Central memory CD8-positive, alpha-beta T cell (primary cell): ENCODE data around the gene GRID1.

Experiments
- ATAC-seq: fragments of 150-1000 bp; cut with Tn5 transposase; replicated peaks from 2 replicates; pipeline ENCODE4 v1.10.0; 2022; ENCODE audit warnings: mild to moderate bottlenecking, moderate FRiP score, moderate number of reproducible peaks; ENCODE audit not compliant: poor library complexity, severe bottlenecking; ENCODE audit errors: extremely low read depth
- DNase-seq, 2 donors: peaks; one replicate each; pipeline ENCODE4 v3.0.0; 2021; ENCODE audit warnings: low spot score in 2 of 2
- H3K27ac Mint-ChIP-seq: one replicate; pipeline ENCODE4 v1.8.0; 2022; ENCODE audit warnings: low read depth, mild to moderate bottlenecking, moderate library complexity, mixed read lengths
- H3K27me3 Mint-ChIP-seq: one replicate; pipeline ENCODE4 v1.8.0; 2022; ENCODE audit warnings: mixed read lengths
- H3K36me3 Mint-ChIP-seq: one replicate; pipeline ENCODE4 v1.8.0; 2022; ENCODE audit warnings: mild to moderate bottlenecking, moderate library complexity, mixed read lengths; ENCODE audit not compliant: insufficient read depth
- H3K4me1 Mint-ChIP-seq: one replicate; pipeline ENCODE4 v1.8.0; 2022; ENCODE audit warnings: mixed read lengths
- H3K4me3 Mint-ChIP-seq: one replicate; pipeline ENCODE4 v1.8.0; 2022; ENCODE audit warnings: mild to moderate bottlenecking, moderate library complexity, mixed read lengths
- H3K9me3 Mint-ChIP-seq: one replicate; pipeline ENCODE4 v1.8.0; 2022; ENCODE audit warnings: mixed read lengths

GRID1 gene

DNA sequence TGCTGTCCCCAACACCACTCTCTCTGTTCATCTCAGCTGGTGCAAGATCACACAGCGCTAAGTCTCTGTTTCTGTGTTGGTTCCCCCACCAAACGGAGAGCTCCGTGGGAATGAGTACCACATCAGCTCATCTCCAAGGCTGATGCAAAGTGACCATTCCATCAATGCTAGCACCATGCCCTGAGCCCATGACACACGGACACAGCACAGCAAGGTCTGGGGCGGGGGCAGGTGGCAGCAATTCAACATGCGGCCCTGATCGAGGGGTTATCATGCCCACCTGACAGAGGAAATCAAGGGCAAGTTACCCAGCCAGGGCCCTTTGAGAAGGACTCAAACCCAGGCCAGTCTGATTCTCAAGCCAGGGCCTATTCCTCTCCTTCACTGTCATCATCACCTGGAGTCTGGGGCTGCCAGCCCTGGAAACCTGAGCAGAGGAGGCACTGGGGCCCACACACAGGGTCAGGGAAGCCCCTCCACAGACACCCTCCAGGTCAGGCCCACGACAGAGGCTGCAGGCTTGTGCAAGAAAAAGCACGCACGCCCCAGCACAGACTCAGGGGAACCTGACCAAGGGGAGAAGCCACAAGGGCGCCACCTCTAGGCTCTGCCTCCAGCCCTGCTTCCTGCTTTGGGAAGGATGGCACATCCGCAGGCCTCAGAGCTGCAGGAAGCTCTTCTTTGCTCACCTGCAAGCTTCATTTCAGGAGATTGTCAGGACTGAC lies 74.8 kb downstream of the GRID1 start:
- no peaks in the 10 kb centered on the region for H3K9me3 Mint-ChIP-seq
- no peaks in the 10 kb centered on the region for H3K36me3 Mint-ChIP-seq
- H3K27ac Mint-ChIP-seq = no peak overlapping the region
- peaks cover 21% of the 10 kb centered on the region for H3K27me3 Mint-ChIP-seq
- H3K4me3 Mint-ChIP-seq = no peak overlapping the region
- ATAC-seq (no peak), DNase-seq (no peak)
- H3K4me1 Mint-ChIP-seq = no peaks in the 10 kb centered on the region

DNA sequence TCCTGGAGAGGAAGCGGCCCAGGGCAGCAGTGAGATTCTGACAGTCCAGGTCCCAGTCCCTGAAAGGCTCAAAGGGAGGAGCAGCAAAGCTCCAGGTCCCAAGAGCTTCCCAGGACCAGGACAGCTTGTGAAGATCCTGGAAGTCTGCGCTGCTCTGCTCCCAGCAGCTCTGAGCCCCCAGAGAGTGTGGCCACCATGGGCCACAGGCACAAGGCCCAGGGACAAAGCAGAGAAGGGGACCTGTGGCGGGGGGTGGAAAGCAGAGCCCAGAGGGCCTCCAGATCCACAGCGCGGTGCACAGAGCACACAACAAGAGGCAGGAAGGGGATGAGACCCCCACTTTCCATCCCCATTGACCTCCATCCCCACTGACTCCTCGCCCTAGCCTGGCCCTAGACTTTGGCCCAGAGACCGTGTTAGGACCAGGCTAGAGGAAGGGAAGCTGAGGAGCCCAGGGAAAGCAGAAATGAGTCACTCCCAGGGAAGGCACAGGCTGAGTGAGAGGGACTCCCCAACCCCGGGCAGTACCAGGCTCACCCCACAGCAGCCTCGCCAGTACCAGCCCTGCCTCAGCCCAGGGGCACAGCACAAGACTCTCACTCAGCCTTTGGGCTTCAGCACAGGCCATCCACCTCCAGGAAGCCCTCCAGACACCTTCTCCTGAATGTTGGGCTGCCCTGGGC lies 75.5 kb downstream of the GRID1 start:
- H3K4me1 Mint-ChIP-seq = no peaks in the 10 kb centered on the region
- no peaks in the 10 kb centered on the region for H3K36me3 Mint-ChIP-seq
- DNase-seq (peak in 1 of 2 donors; percentile 9), ATAC-seq (no peak)
- no peak overlapping the region for H3K27ac Mint-ChIP-seq
- H3K27me3 Mint-ChIP-seq = peaks cover 21% of the 10 kb centered on the region
- H3K4me3 Mint-ChIP-seq = no peak overlapping the region
- H3K9me3 Mint-ChIP-seq = no peaks in the 10 kb centered on the region

DNA sequence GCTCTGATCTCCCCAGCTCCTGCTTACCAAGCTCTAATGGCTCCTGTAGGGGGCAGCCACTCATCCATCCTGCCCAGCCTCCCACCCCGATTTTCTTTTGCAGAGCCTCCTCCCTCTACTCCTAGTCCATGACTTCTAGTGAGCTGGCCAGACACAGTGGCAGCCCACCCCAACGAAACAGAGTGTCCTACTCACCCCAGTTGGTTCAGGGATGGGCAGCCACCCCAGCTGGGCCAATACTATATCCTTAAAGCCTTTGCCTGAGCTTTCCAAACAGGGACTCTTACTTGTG lies 77.1 kb downstream of the GRID1 start:
- H3K27me3 Mint-ChIP-seq = peaks cover 19% of the 10 kb centered on the region
- no peaks in the 10 kb centered on the region for H3K9me3 Mint-ChIP-seq
- H3K27ac Mint-ChIP-seq = no peak overlapping the region
- no peaks in the 10 kb centered on the region for H3K4me1 Mint-ChIP-seq
- no peak for DNase-seq
- ATAC-seq = no peak
- H3K4me3 Mint-ChIP-seq = no peak overlapping the region
- H3K36me3 Mint-ChIP-seq = no peaks in the 10 kb centered on the region

GRCh38 chr10:86288695-86289576 lies 77.7 kb downstream of the GRID1 start:
- no peaks in the 10 kb centered on the region for H3K36me3 Mint-ChIP-seq
- DNase-seq (peak in 1 of 2 donors; percentile 2), ATAC-seq (no peak)
- H3K9me3 Mint-ChIP-seq = no peaks in the 10 kb centered on the region
- H3K4me1 Mint-ChIP-seq = no peaks in the 10 kb centered on the region
- no peak overlapping the region for H3K27ac Mint-ChIP-seq
- no peak overlapping the region for H3K4me3 Mint-ChIP-seq
- H3K27me3 Mint-ChIP-seq = peaks cover 13% of the 10 kb centered on the region

DNA sequence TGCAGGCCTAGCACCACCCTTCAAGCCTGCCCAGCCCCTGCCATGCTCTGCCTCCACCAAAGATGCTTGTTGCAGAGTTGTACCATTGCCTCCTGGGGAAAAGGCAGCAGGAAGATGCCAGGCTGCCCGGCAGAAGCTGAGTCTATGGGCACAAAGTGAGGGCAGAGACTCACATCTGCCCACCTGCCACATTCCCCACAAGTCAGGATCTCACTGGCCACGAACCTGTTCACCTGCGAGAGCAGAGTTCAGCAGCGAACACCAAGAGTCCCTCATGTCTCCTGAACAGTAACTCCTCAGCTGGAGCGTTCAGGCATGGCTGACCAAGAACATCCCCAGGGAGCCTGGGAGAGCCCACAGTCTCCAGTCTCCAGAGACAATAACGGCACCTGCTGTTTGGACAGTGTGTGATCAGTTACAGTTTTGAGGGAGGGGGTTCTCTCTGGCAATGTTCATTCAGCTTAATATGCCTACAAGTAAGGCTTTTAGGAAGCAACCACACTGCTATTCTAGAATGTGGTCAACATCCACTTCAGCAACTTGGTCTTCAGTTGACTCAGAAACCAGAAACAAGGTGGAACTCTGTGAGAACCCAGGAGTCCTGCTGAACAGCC lies 78.5 kb downstream of the GRID1 start:
- Mint-ChIP-seq H3K4me1 (no peaks in the 10 kb centered on the region), H3K4me3 (no peak overlapping the region), H3K27me3 (peaks cover 14% of the 10 kb centered on the region), H3K36me3 (no peaks in the 10 kb centered on the region), H3K27ac (no peak overlapping the region), H3K9me3 (no peaks in the 10 kb centered on the region)
- ATAC-seq = no peak
- DNase-seq = peak in 1 of 2 donors; percentile 5

DNA sequence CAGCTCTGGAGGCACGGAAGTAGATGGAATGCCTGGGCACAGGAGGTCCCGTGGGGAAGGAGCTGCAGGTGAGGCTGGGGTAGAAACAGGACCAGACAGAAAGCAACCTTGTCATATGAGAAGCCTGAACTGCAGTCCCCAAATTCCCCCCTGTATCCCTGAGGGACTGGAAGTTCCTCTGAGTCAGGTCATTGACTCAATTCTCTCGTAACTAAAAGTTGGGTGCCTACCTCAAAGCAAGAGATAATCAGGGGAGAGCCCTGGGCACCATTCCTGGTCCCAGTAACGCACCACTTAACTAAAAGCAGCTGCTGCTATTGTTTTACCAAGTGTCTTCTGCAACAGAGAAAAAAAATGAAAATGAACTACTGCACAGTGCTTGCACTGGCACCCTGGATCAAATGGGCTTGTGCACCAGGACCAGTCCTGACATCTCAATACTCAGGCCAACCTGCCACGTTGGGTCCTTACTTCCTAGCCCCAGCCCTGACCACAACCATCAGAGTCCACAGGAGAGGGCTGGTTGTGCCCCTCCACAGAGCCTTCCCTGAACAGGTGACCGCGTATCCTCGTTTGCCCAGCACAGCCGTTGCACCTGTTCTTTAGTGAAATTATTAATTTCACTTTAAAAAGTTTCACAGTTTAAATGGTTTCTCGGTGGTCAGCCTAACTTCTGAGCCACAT lies 79.3 kb downstream of the GRID1 start:
- H3K27ac Mint-ChIP-seq = no peak overlapping the region
- ATAC-seq = no peak
- DNase-seq = no peak
- H3K4me3 Mint-ChIP-seq = no peak overlapping the region
- peaks cover 21% of the 10 kb centered on the region for H3K27me3 Mint-ChIP-seq
- no peaks in the 10 kb centered on the region for H3K36me3 Mint-ChIP-seq
- H3K9me3 Mint-ChIP-seq = no peaks in the 10 kb centered on the region
- H3K4me1 Mint-ChIP-seq = no peaks in the 10 kb centered on the region

DNA sequence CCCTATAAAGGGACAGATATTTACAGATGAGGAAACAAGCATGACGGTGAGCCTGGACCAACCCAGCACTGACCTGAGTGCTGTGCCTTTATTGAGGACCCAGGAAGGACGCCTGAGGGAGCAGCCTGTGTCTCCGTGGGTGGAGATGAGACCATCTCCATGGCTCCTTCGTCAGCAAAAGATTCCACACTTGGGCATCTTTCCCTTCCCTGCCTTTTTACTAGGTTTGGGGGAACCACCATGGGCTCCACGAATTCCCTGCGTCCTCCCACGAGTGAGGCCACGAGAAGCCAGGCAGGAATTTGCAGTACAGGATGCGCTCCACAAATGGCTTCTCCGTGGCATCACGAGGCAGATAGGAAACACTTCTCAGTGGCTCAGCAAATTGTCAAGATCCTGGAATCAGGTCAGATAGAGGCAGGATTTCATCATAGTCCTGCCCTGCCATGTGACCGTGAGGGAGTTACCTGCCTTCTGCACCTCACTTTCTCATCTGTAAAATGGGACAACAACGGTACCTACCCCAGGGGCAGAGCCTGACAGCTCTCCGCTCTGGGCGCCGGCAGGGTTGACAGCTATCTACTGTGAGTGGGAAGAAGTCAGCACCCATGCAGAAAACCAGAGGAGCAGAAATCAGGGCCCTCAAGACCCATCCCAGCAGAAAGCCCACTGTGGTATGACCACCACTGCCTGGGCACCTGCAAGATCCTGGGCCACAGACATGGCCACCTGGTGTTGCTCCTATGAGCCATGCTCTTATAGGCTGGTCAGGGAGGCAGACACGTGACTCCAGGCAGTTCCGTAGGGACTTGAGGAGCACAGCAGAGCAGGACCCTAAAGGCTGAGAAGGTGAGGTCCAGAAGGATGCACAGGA lies 80.1 kb downstream of the GRID1 start:
- Mint-ChIP-seq H3K9me3 (no peaks in the 10 kb centered on the region), H3K4me3 (no peak overlapping the region)

DNA sequence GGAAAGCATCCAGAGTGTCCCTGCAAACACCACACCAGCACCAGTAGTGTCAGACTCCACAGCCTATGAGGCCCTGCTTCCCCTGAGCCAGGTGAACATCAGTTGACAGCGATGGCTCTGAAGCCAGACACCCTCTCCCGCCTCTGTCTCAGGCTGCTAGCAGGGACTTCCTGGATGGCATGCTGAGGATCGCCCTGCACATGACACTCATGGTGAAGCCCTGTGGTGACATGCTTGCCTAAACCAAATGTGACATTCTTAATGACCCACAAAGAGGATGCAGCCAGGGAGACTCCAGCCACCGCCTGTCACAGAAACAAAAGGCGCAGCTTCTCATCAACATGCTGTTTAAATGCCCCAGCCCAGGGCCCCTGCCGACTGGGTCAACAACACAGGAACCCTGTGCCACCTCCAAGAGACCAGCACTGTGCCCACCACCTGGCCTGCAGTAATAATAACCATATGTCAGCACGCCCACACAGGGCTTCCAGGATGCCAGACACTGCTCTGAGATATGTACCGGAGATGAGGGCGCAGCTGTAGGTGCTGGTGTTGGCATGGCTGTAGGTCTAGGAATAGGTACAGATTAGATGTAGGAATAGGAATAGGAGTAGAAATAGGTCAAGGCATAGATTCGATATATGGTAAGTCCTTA lies 81.3 kb downstream of the GRID1 start:
- Mint-ChIP-seq H3K27me3 (peaks cover 21% of the 10 kb centered on the region), H3K4me1 (no peaks in the 10 kb centered on the region), H3K36me3 (no peaks in the 10 kb centered on the region), H3K4me3 (no peak overlapping the region), H3K27ac (no peak overlapping the region), H3K9me3 (no peaks in the 10 kb centered on the region)
- ATAC-seq = no peak
- no peak for DNase-seq

More for the DNA sequence above, 80.1 kb downstream of the GRID1 start:
- ATAC-seq (no peak), DNase-seq (peak in 1 of 2 donors; percentile 4)
- no peak overlapping the region for H3K27ac Mint-ChIP-seq
- no peaks in the 10 kb centered on the region for H3K4me1 Mint-ChIP-seq
- H3K36me3 Mint-ChIP-seq = no peaks in the 10 kb centered on the region
- H3K27me3 Mint-ChIP-seq = peaks cover 21% of the 10 kb centered on the region

GRCh38 chr10:86284355-86285105 lies 82.1 kb downstream of the GRID1 start:
- Mint-ChIP-seq H3K9me3 (no peaks in the 10 kb centered on the region), H3K36me3 (no peaks in the 10 kb centered on the region), H3K4me3 (no peak overlapping the region), H3K27ac (no peak overlapping the region), H3K27me3 (peaks cover 17% of the 10 kb centered on the region), H3K4me1 (no peaks in the 10 kb centered on the region)
- ATAC-seq (no peak), DNase-seq (peak in 1 of 2 donors; percentile 2)

GRCh38 chr10:86283466-86284287 lies 82.9 kb downstream of the GRID1 start:
- H3K27ac Mint-ChIP-seq = no peak overlapping the region
- ATAC-seq (no peak), DNase-seq (no peak)

More at GRCh38 chr10:86283466-86284287, 82.9 kb downstream of the GRID1 start:
- H3K4me1 Mint-ChIP-seq = no peaks in the 10 kb centered on the region
- no peaks in the 10 kb centered on the region for H3K36me3 Mint-ChIP-seq
- H3K9me3 Mint-ChIP-seq = no peaks in the 10 kb centered on the region
- no peak overlapping the region for H3K4me3 Mint-ChIP-seq
- peaks cover 10% of the 10 kb centered on the region for H3K27me3 Mint-ChIP-seq
